Superior temporal gyrus (tissue), 1 donor: ENCODE measurements around the gene OR51M1.
A peak's percentile ranks its signal among the peaks of the same experiment; 100 is the strongest.
"Not testable (repeated sequence)": the region's sequence is repeated elsewhere in the genome, so short reads cannot be mapped to it uniquely, and the experiment has no call there.

Source experiments
- DNase-seq: peaks from one replicate; pipeline ENCODE4 v3.0.0-alpha.2; 2016; ENCODE audit errors: extremely low spot score

OR51M1 gene, protein sequence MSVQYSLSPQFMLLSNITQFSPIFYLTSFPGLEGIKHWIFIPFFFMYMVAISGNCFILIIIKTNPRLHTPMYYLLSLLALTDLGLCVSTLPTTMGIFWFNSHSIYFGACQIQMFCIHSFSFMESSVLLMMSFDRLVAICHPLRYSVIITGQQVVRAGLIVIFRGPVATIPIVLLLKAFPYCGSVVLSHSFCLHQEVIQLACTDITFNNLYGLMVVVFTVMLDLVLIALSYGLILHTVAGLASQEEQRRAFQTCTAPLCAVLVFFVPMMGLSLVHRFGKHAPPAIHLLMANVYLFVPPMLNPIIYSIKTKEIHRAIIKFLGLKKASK

DNA sequence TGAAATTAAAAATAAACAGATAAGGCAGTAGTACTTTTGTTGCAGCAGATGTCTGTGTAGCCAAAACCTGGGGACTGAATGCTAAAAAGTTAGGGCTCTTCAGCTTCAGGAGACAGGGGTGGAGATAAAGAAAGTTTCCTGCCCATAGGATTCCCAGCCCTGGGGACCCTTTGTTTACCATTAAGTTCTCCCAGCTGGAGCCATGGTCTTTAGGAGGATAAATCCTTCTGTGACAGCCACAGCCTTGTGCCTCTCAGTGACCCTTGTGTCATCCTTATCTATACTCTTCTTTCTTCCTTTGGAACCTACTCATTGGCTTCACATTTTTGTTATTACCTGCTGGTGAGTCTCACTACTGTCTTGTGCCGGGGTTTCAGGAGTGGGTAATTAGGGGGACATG lies at the start of gene OR51M1:
OR51M1 (plus strand) TSS at position 237 of the 400 bp plus-strand sequence. CDS start 5,587 bp downstream, outside the sequence.
- no peak for DNase-seq

DNA sequence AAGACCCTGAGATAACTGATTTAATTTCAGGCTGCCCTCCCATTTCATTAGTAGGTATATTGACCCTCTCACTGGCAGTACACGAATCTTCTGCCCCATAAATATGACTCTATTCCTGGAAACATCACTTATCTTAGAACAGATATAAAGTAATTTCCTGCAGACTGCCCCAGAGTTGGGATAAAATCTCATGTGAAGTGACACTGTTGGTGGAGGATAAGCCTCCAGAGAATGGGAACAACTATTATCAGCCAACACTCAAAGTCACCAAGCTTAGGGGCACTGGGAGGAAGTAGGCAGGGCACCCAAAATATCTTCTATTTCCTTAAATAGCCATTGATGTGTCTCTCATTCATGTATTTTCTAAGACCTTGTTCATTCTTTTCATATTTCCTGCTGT lies 48.4 kb upstream of the OR51M1 start:
- no peak for DNase-seq

DNA sequence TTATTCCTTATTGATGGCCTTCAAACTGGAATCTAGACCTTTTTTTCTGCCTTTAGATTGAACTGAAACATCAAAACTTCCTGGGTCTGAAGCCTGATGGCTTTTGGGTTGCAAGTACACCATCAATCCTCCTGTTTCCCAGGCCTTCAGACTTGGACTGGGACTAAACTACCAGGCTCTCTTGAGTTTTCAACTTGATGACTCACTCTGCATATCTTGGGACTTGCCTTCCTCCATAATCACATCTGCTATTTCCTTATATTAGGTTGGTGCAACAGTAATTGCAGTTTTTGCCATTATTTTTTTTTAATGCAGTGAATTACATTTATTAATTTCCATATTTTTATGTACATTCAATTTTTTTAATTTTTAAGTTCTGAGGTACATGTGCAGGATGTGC lies 47.3 kb upstream of the OR51M1 start:
- DNase-seq, result no peak

DNA sequence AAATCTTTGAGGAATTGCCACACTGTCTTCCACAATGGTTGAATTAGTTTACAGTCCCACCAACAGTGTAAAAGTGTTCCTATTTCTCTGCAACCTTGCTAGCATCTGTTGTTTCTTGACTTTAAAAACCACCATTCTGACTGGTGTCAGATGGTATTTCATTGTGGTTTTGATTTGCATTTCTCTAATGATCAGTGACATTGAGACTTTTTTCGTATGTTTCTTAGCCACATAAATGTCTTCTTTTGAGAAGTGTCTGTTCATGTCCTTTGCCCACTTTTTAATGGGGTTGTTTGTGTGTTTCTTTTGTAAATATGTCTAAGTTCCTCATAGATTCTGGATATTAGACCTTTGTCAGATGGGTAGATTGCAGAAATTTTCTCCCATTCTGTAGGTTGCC lies 46.4 kb upstream of the OR51M1 start:
- DNase-seq, result not testable (repeated sequence)

DNA sequence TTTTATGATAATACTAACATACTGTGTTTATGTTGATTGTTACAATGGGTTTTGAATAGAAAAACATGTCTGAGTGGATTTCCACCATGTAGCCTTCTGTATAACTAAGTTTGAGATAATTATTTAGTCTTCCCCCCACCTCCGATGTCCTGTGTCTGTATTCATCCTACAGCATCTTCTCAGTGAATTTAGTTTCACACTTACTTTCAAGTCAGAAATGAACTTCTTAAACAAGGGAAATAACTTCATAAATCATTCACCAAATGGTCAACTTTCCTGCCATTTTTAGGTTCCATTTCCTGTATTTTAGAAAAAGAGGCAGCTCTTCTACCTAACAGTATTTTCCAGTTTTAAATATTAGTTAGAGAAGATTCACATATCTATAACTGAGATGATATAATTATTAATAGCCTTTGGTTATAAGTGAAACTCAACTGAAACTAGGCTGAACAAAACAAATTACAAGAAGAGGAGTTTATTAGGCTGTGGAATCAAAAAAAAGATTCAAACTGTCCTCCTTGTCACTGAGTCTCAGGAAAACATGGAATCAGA lies 43.8 kb upstream of the OR51M1 start:
- DNase-seq, result no peak

DNA sequence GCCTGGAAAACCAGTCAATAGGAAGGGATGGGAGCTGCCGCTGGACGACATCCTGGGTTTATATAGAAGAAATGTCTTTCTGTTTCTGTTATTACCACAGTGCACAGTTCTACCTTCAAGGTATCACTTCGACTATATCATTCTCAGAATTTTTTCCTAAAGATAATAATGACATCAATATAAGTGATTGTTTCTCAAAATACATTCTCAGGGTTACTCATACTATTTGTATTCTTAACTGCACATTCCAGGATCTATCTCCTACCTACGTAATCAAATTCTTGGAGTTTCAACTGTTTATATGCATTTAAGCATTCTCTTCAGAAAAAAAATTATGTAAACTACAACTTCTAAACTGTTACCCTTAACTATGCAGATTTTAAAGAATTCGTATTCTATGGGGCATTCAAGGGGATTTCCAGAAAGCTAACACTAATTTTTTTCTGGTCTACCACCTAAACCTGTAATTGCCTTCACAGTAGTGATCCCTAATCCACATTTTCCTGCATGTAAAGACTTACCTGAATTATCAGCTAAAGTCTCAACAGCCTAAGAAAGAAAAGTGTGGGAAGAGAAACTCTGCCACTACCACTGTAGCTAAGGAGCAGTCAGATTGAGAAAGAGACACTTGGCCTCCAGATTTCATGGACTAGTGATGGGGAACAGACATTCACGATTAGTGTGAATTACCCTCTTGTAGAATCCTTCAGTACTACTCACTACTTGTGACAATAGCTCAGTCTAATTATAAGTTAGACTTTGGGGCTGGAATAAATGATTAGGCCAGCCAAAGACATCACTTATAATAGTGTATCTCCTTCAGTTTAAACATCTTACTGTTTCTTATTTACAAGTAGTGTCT lies 39.9 kb upstream of the OR51M1 start, which contains the start of gene OR51B5:
OR51B5 (minus strand) TSS at position 51 of the 862 bp plus-strand sequence; CDS start at position 51, 0 bp downstream.
- DNase-seq, result no peak

DNA sequence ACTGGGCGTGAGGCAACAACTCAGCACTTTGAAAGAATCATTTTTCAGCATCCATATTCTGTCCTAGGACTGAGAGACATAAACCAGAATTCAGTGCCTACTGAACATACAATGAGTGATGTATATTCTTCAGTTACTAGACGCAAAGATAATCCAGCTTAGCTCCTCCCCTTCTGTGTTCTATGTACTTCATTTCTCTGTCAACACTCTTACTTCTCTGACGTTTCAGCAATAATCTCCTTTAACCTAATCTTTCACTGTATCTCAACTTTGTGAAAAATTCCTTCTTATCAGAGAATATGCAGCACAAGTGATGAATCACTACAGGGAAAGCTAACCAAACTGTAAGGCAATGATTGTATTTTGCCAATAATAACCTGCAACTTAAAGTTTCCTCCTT lies 37.8 kb upstream of the OR51M1 start:
- DNase-seq, result no peak

DNA sequence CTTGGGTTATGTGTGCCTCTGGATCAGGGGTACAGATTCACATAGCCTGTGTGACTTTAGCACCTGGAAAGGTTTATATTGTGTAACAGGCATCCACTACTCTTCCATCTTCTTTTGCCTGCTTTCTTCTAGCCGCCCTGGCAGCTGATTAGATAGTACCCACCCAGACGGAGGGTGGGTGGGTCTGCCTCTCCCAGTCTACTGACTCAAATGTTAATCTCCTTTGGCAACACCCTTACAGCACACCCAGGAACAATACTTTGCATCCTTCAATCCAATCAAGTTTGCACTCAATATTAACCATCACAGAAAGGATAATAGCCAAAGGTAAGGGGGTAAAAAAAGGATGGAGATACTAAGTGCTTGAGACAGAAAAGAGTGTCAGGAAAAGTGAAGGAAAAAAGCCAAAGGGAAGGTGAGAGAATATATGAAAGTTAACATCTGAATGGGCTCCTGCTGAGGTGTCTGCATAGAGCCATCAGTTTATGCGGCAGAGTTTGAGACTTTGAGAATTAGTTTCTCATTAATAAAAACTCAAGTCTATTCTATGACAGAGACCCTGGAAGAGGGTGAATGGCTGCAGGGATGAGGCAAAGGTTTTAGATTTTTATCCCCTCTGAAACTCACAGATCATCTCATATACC lies 34.9 kb upstream of the OR51M1 start:
- DNase-seq, result no peak

DNA sequence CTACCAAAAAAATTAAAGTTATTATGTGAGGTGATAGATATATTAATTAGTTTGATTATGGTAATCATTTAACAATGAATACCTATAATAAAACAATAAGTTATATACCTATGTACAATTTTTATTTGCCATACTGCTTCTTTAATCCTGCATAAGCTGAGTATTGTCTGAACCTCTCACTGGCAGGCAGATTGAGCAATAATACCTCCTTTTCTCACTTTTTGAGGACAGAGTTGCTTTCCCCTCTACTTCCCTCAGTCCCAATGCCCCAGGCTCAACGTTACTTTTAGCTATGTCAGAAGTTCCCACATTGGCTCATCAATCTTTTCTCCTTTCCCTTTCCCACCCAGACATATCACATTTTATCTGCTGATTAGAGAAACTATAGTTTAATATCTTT lies 34.1 kb upstream of the OR51M1 start:
- DNase-seq, result no peak

DNA sequence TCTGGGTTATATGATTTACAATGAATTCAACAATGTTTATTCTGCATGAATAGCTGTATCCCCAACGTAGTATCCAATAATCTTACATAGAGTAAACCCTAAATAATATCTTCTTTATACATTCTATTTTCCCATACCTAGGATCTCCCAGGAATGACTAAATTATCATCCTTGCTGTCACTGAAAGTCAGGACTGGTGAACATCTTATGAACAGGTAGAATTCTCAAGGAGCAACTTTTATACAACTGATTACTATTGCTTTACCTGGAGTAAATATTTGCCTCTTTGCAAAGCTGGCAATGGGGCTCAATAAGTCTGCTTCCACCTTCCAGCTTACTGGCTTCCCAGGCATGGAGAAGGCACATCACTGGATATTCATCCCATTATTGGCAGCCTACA lies 32.4 kb upstream of the OR51M1 start, which contains the start of gene OR51B6:
OR51B6 (plus strand) TSS at position 301 of the 400 bp plus-strand sequence; CDS start at position 301, 0 bp downstream.
- no peak for DNase-seq

DNA sequence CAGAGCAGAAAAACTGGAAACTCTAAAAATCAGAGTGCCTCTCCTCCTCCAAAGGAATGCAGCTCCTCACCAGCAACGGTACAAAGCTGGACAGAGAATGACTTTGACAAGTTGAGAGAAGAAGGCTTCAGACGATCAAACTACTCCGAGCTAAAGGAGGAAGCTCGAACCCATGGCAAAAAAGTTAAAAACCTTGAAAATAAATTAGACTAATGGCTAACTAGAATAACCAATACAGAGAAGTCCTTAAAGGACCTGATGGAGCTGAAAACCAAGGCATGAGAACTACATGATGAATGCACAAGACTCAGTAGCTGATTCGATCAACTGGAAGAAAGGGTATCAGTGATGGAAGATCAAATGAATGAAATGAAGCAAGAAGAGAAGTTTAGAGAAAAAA lies 27.6 kb upstream of the OR51M1 start:
- DNase-seq, result not testable (repeated sequence)

DNA sequence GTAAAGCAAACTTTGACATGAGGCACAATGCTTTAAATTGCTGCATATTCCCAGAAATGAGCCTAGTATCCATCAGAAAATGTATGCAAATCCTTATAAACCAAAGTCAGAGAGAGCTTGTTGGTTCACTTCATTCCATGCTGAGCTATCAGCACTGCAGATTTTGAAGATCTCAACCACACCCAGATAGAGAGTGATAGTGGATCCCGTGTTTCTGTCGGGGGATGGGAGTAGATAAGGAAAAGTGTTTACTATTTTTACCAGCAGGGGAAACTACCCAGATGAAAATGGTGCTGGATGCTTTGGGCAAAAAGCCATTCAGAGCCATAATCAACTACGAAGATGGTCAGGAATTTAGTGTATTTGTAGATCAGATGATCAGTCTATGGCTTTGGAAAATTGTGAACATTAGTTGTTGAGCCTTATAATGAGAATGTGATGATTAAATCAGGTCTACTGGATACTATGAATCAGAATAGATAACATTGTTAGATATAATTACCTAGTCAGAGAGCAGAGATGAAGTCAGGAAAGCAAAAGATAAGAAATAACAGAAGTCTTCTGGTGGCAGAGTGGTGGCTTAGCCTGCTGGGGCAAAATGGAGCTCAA lies 21.5 kb upstream of the OR51M1 start:
- DNase-seq, result no peak

DNA sequence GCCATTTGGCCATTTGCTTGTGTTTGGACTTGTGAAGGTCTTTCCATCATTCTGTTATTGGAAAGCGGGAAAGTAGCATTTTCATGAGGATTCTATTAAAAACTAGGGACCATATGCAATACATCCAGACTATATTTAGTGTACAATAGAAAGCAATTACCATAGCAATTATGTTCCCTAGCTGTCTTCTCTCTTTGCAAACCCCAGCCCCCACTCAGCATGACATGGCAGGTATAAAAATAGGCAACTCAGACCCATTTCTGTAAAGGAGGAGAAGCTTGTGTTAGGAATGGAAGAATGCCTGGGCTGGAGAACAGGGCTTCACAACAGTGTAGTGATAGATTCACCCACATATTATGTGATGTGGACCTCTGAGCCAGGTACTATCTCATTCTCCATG lies 19.9 kb upstream of the OR51M1 start:
- DNase-seq, result no peak

DNA sequence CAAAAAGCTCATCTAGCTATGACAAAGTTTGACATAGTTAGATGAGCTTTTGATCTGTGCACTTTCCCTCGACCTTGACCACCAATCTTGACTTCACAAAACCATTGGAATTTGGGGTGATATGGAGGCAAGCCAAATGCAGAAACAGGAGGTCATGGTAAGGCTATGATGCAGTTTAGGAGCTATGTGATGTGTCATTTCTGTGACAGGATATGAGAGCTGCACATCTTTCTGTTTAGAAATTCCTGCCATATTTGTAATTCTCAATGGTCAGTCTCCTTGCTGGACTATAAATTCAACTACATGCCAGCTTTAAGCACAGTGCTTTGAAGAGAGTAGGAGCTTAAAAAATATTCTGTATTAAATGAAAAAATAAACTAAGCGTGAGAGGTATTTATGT lies 19.4 kb upstream of the OR51M1 start:
- DNase-seq, result no peak

DNA sequence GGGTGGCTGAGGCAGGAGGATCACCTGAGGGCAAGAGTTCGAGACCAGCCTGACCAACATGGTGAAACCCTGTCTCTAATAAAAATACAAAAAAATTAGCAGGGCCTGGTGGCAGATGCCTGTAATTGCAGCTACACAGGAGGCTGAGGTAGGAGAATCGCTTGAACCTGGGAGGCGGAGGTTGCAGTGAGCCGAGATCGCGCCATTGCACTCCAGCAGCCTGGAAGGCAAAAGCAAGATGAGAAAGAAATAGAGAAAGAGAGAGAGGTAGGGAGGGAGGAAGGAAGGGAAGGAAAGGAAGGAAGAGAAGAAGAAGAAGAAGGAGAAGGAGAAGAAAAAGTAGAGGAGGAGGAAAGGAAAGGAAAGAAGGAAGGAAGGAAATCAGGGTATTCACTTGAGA lies 17.2 kb upstream of the OR51M1 start:
- not testable (repeated sequence) for DNase-seq

DNA sequence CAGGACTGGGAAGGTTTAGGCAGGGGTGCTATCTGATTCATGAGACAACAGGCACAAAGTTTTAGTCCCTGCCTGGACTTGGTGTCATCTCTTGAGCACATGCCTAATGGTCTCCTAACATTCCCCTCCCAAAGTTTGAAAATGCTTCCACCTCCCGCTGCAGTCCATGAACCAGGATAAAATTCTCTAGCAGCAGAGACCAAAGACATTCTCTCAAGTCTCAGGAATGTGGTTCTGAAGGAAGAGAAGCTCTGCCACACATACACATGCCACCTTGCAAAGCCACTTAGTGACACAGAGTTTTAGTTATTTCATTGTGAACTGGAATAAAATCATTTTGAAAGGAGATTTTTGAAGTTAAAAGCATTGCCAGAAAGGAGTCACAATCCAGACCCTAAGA lies 16.8 kb upstream of the OR51M1 start:
- no peak for DNase-seq

DNA sequence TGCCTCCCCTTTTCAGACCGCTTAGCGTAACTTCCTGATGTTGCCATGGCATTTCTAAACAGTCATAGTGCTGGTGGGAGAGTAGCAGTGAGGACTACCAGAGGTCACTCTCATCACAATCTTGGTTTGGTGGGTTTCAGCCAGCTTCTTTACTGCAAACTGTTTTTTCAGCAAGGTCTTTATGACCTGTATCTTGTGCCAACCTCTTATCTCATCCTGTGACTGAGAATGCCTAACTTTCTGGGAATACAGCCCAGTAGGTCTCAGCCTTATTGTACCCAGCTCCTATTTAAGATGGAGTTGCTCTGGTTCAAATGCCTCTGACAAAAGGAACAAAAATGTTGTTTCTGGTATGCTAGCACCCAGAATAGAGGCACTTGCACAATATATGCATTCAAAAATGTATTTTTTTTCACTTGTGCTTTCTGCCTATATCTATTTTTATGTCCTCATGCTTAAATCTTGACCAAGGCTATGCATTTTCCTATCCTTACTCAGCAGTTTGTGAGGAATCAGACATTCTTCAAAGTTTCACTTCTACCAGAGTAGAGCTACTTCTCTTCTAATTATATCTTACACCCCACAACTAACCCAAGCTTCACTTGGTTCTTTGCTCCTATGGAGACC lies 16.1 kb upstream of the OR51M1 start:
- no peak for DNase-seq

DNA sequence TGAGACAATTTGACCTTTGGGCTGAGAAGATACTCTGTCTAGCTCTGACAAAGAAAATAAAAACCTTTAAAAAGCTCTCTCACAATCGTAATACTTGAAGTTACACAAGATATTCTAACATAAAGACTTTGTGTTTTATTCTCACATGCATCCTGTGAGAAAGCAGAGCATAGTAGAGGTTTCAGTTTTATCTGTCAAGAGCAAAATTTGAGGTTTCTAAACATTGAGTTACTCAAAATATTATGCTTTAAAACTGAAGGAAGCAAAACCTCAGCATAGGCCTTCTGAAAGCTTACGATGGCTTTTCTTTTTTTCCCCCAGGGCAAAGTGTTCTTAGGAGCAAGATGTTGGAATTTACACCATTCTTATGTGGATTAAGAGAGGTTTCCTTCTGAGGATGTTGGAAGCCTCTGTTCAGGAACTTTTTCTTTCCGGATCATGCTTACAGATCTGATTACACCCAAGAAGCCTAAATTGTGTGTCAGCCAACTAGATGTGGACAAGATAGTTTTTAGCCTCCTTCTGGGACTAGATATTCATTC lies 15.0 kb upstream of the OR51M1 start:
- DNase-seq, result no peak

DNA sequence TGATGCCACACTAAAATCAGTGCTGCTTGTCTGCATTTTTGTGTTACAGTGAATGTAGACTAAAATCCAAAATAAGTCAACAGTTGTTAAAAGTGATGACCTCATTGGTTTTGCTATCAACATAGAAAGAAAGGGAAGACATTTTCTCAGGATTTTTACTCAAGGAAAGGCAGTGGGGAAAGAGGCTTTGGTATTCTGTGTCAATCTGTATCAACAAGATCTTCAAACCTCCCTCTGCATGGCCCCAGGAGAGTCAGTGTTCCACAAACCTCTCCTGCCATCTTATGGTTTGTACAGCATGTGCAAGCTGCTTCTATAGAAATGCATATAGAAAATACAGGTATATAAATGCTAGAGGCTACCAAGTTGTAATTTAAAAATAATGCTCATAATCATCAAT lies 13.8 kb upstream of the OR51M1 start:
- no peak for DNase-seq

DNA sequence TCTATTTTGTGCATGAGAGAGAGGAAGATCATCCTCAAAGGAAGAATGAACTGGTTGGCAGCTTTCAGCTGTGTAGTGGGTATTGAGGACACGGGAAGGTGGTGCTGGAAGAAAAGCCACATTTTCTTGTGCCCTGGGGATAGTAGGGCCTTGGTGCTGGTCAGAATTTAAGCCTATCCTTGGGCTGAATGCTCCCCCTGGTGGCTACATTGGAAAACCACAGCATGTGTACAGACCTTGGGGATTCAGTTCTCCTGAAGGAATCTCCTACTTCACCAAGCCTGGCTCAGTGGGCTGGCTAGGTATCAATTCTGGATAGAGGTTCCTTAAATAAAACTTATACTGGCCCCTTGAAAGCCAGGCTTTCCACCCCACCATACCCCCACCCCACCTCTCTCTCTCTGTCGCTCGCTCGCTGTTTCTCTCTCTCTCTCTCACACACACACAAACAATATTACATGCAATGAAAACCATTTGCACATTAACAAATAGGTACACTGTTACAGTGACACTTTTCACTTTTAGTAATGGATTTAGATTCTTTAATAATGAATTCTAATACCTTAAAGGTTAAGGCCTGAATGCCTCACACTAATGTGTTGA lies 2.8 kb upstream of the OR51M1 start:
- DNase-seq, result peak; percentile 77
